Measurements from ENCODE around the gene PRKCSH.

GRCh38 chr19:11499220-11499726 is 63.8 kb downstream of the PRKCSH start:
- no peak for TF ChIP-seq CTCF (IDR thresholded peaks at IDR 0.05)
- TF ChIP-seq REST (IDR thresholded peaks at IDR 0.05; ENCODE audit: insufficient read depth in 1 of 2, low read depth in 2 of 2, low read length in 1 of 2), result no peak
- no peak for TF ChIP-seq POLR2AphosphoS5 (IDR thresholded peaks at IDR 0.05; ENCODE audit: low read depth, low read length)

All from Panc1 (cell line).